ENCODE data around the gene DROSHA. TPM values are rescaled to one million over a fixed set of nuclear protein-coding genes. Genes with fewer than 3 reads are reported as not detected.

The DROSHA gene
- total RNA-seq, 1 donor from 2014 or later = 59.8 TPM

DNA sequence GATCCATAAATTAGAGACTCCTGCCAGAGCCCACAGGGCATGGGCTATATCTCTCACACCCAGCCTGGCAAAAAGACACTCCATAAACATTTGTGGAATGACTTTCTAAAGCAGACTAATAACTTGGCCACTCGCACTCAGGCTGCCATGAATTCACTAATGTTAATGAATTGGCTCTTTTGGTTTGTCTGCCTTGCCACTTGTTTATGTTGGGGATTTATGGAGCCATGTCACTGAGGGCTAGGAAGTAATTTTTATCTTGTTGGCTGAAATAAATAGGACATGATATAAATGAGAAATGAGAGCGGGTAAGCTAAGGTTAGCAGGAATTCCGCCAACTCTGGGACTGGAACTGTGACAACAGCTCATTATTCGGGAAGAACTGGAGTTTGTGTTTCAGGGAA lies 55.2 kb downstream of the DROSHA start:
- Mint-ChIP-seq H3K9me3 (no peaks in the 10 kb centered on the region), H3K27ac (no peak overlapping the region), H3K4me1 (no peaks in the 10 kb centered on the region), H3K36me3 (ENCODE audit: low read depth) (peaks cover 53% of the 10 kb centered on the region), H3K4me3 (no peak overlapping the region), H3K27me3 (no peaks in the 10 kb centered on the region)
- ChIA-PET CTCF (no interaction called here), POLR2A (no interaction called here)
- TF ChIP-seq, protein P1, sequence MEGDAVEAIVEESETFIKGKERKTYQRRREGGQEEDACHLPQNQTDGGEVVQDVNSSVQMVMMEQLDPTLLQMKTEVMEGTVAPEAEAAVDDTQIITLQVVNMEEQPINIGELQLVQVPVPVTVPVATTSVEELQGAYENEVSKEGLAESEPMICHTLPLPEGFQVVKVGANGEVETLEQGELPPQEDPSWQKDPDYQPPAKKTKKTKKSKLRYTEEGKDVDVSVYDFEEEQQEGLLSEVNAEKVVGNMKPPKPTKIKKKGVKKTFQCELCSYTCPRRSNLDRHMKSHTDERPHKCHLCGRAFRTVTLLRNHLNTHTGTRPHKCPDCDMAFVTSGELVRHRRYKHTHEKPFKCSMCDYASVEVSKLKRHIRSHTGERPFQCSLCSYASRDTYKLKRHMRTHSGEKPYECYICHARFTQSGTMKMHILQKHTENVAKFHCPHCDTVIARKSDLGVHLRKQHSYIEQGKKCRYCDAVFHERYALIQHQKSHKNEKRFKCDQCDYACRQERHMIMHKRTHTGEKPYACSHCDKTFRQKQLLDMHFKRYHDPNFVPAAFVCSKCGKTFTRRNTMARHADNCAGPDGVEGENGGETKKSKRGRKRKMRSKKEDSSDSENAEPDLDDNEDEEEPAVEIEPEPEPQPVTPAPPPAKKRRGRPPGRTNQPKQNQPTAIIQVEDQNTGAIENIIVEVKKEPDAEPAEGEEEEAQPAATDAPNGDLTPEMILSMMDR (IDR thresholded peaks at IDR 0.05) = no peak
- ATAC-seq (ENCODE audit: low read depth) (no peak), DNase-seq (no peak)
- intact Hi-C loops (cut with micrococcal nuclease) = no loop called here

DNA sequence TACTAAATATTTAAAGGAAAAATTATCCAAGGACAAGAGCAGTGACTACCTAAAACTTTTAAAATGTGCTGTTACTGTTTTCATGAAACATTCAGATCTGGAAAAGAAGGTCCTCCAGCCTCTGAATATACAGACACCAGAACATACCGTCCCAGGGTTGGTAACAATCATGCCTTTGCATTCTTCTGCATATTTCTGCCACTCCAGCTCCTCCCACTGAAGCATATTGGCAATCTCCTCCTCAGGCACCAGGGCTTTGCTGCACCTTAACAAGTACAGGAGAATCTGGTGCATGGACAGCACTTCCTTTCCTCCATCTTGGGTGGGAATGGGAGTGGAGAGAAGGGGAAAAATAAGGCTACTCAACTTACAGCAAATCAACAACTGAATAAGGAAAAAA lies 60.0 kb downstream of the DROSHA start:
- ATAC-seq (ENCODE audit: low read depth) = no peak
- POLR2A ChIA-PET = no interaction called here

DNA sequence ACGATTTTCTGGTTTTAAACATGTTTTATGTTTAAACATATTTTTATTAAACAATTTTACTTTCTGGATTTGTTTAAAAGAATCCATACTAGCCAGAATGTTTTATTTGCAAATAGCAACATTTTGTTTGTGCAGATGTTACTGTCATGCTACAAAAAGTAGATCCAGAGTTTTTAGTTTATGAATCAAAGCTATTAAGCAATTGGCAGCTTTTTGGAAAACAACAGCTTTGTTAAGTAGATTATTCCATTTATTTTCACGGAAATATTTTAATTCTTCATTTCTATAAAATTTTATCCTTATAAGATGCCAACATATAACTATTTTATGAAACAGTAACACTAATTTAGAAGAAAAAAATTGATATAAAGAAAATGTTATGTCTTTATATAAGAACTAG lies 60.9 kb downstream of the DROSHA start:
- Mint-ChIP-seq H3K27me3 (no peaks in the 10 kb centered on the region), H3K4me1 (no peaks in the 10 kb centered on the region), H3K4me3 (no peak overlapping the region), H3K36me3 (ENCODE audit: low read depth) (peaks cover 52% of the 10 kb centered on the region), H3K27ac (no peak overlapping the region), H3K9me3 (peaks cover under 1% of the 10 kb centered on the region)
- CTCF ChIA-PET = no interaction called here
- POLR2A ChIA-PET = no interaction called here
- TF ChIP-seq, protein P1 (IDR thresholded peaks at IDR 0.05) = no peak
- ATAC-seq (ENCODE audit: low read depth) = no peak
- no peak for DNase-seq
- intact Hi-C loops (cut with micrococcal nuclease) = no loop called here

More for the DNA sequence above, 60.0 kb downstream of the DROSHA start:
- CTCF ChIA-PET = no interaction called here
- DNase-seq = no peak
- Mint-ChIP-seq H3K9me3 (no peaks in the 10 kb centered on the region), H3K36me3 (ENCODE audit: low read depth) (peaks cover 48% of the 10 kb centered on the region), H3K27me3 (no peaks in the 10 kb centered on the region), H3K4me1 (no peaks in the 10 kb centered on the region), H3K27ac (no peak overlapping the region), H3K4me3 (no peak overlapping the region)
- TF ChIP-seq, protein P1 (IDR thresholded peaks at IDR 0.05) = no peak
- intact Hi-C loops (cut with micrococcal nuclease) = no loop called here

DNA sequence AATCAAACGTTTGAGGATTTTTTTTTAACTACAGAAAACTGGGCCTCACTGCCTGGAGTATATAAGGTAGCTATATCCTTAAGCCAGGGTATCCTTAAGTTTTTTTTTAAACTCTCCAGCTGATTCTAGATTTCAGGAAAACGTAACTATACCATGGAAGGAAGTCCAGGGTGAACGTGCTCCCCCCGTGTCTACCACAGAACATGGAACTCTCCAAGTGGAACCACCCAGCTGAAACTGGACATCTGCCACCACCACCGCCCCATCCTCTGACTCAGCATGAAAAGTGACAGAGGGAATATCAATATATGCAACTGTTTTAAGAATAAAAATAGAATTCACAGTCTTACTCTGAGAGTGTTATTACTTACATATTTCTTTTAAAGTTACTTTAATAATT lies 61.3 kb downstream of the DROSHA start:
- Mint-ChIP-seq H3K27me3 (no peaks in the 10 kb centered on the region), H3K9me3 (peaks cover 2% of the 10 kb centered on the region), H3K27ac (no peak overlapping the region), H3K36me3 (ENCODE audit: low read depth) (peaks cover 52% of the 10 kb centered on the region), H3K4me3 (no peak overlapping the region), H3K4me1 (no peaks in the 10 kb centered on the region)
- ChIA-PET CTCF (no interaction called here), POLR2A (no interaction called here)
- intact Hi-C loops (cut with micrococcal nuclease) = no loop called here
- TF ChIP-seq, protein P1 (IDR thresholded peaks at IDR 0.05) = no peak
- ATAC-seq (ENCODE audit: low read depth) = no peak
- no peak for DNase-seq

DNA sequence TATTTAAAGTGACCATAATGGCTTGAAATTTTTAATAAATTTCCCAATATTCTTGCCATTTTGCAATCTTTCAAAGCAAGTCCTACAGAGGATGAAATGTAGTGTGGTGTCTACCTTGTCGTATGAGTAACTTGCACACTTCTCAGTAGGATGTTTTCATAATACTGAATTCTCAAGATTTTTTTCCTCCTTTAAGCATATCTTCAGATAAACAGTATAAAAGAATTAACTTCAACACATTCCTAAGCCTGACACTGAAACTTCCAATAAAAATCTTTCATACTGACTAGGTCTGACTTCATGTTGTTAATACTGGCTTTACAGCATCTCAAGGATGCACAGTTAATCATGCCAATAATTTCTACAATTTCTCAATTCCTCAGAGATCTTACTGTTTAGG lies 62.0 kb downstream of the DROSHA start:
- intact Hi-C loops (cut with micrococcal nuclease) = no loop called here
- peaks cover 55% of the 10 kb centered on the region for H3K36me3 Mint-ChIP-seq (ENCODE audit: low read depth)
- DNase-seq (no peak), ATAC-seq (ENCODE audit: low read depth) (no peak)
- H3K27me3 Mint-ChIP-seq = no peaks in the 10 kb centered on the region
- H3K4me3 Mint-ChIP-seq = no peak overlapping the region
- H3K27ac Mint-ChIP-seq = no peak overlapping the region
- ChIA-PET POLR2A (no interaction called here), CTCF (no interaction called here)
- TF ChIP-seq, protein P1 (IDR thresholded peaks at IDR 0.05) = no peak
- H3K9me3 Mint-ChIP-seq = peaks cover 2% of the 10 kb centered on the region
- no peaks in the 10 kb centered on the region for H3K4me1 Mint-ChIP-seq
